SK-N-SH (cell line): Measurements from ENCODE around the gene VEGFA.

Experiments used
- CHD2 ChIP-seq: fragments of 150-350 bp; IDR thresholded peaks from 2 replicates; pipeline ENCODE4 v1.6.1; 2018; ENCODE audit warnings: low read length; ENCODE audit not compliant: partially characterized antibody
- CTCF ChIP-seq: fragments of 200-600 bp; sonication (generic); IDR thresholded peaks from 2 replicates; pipeline ENCODE4 v1.6.1; 2017; ENCODE audit warnings: antibody characterized with exemption, mild to moderate bottlenecking, moderate library complexity
- EP300 ChIP-seq, 2 experiments: IDR thresholded peaks; 2 replicates each; pipeline versions ENCODE4 v1.4.0 to v1.6.1; 2012; ENCODE audit warnings: borderline replicate concordance in 1 of 2, low read depth in 1 of 2, low read length in 1 of 2
- EZH2phosphoT487 ChIP-seq: fragments of 200-600 bp; sonication (generic); IDR thresholded peaks from 2 replicates; pipeline ENCODE4 v1.6.1; 2017; ENCODE audit warnings: low read depth, mixed run types, mild to moderate bottlenecking, antibody characterized with exemption, moderate library complexity, borderline replicate concordance
- GABPA ChIP-seq: IDR thresholded peaks from 2 replicates; pipeline ENCODE4 v1.4.0; 2012; ENCODE audit warnings: low read depth, mild to moderate bottlenecking
- MXI1 ChIP-seq: IDR thresholded peaks from 2 replicates; pipeline ENCODE4 v1.6.1; 2012; ENCODE audit warnings: mild to moderate bottlenecking, low read depth, low read length, improper control_type of control experiment
- POLR2AphosphoS5 ChIP-seq: IDR thresholded peaks from 2 replicates; pipeline ENCODE4 v1.6.1; 2012; ENCODE audit warnings: low read depth, low read length
- RFX5 ChIP-seq: IDR thresholded peaks from 2 replicates; pipeline ENCODE4 v1.6.1; 2012; ENCODE audit warnings: mild to moderate bottlenecking, improper control_type of control experiment, low read length
- SMC3 ChIP-seq: IDR thresholded peaks from 2 replicates; pipeline ENCODE4 v1.6.1; 2012; ENCODE audit warnings: low read depth, low read length, improper control_type of control experiment

- TF ChIP-seq RFX5 (no peak), CTCF (no peak), SMC3 (no peak), EZH2phosphoT487 (no peak), POLR2AphosphoS5 (no peak), GABPA (no peak), CHD2 (no peak), MXI1 (no peak), EP300 (IDR thresholded peaks at IDR 0.05; ENCODE audit: borderline replicate concordance in 1 of 2, low read depth in 1 of 2, low read length in 1 of 2) (no peak)
These were observed 44.9 kb downstream of the VEGFA start for GRCh38 chr6:43814865-43815264.
